Brain microvascular endothelial cell (primary cell): ENCODE measurements around the gene ZC3H13.

ENCODE experiments used
- DNase-seq: peaks from one replicate; pipeline ENCODE4 v3.0.0-alpha.2; 2020
- H3K27ac ChIP-seq: fragments of 250-450 bp; sonication (Bioruptor Pico); 2 replicates; pipeline ENCODE4 v1.5.1; 2020; ENCODE audit warnings: mild to moderate bottlenecking, moderate library complexity
- H3K27me3 ChIP-seq: fragments of 250-450 bp; sonication (Bioruptor Pico); replicated peaks from 2 replicates; pipeline ENCODE4 v1.5.1; 2020; ENCODE audit warnings: mild to moderate bottlenecking
- H3K36me3 ChIP-seq: fragments of 250-450 bp; sonication (Bioruptor Pico); replicated peaks from 2 replicates; pipeline ENCODE4 v1.5.1; 2020; ENCODE audit warnings: mild to moderate bottlenecking
- H3K4me3 ChIP-seq: 2 replicates; pipeline ENCODE4 v1.5.1; 2011; ENCODE audit warnings: low read depth, mild to moderate bottlenecking, control low read depth, low read length, moderate library complexity
- in situ Hi-C: cut with HindIII; loops from 2 replicates; pipeline ENCODE4 v1.10.0; 2017; ENCODE audit warnings: low sequenced_read_pairs, low pct_ligation_motif_present
- TF ChIP-seq, protein P1 (sequence below): IDR thresholded peaks from 2 replicates; pipeline ENCODE4 v1.5.1; 2011; ENCODE audit warnings: low read depth, mild to moderate bottlenecking, moderate library complexity, low read length, control low read depth, inconsistent platforms; ENCODE audit errors: missing control alignments

The ZC3H13 gene

DNA sequence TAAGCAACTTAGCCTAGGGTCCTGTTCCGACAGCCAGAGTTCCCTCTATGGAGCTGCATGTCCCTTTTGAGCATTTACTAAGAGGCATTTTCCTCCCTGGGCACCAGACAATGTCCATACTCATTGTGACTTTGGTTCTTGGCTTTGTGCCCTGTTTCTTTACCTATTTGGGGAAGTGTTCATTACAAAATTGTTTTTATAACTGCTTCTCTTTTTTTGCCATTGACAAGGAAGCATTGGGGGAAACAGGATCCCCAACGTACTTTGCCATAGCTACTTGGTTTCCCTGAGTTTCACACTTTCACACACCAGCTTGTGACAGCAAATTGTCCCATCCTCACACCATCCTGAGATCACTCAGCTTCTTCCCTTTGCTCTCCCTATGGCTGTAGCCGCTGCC, 119.9 kb downstream of the ZC3H13 start:
- in situ Hi-C loops = no loop called here
- no peak overlapping the region for H3K4me3 ChIP-seq
- H3K36me3 ChIP-seq = no peaks in the 10 kb centered on the region
- no peak overlapping the region for H3K27ac ChIP-seq
- no peak for DNase-seq
- TF ChIP-seq, protein P1, sequence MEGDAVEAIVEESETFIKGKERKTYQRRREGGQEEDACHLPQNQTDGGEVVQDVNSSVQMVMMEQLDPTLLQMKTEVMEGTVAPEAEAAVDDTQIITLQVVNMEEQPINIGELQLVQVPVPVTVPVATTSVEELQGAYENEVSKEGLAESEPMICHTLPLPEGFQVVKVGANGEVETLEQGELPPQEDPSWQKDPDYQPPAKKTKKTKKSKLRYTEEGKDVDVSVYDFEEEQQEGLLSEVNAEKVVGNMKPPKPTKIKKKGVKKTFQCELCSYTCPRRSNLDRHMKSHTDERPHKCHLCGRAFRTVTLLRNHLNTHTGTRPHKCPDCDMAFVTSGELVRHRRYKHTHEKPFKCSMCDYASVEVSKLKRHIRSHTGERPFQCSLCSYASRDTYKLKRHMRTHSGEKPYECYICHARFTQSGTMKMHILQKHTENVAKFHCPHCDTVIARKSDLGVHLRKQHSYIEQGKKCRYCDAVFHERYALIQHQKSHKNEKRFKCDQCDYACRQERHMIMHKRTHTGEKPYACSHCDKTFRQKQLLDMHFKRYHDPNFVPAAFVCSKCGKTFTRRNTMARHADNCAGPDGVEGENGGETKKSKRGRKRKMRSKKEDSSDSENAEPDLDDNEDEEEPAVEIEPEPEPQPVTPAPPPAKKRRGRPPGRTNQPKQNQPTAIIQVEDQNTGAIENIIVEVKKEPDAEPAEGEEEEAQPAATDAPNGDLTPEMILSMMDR = no peak
- no peaks in the 10 kb centered on the region for H3K27me3 ChIP-seq

DNA sequence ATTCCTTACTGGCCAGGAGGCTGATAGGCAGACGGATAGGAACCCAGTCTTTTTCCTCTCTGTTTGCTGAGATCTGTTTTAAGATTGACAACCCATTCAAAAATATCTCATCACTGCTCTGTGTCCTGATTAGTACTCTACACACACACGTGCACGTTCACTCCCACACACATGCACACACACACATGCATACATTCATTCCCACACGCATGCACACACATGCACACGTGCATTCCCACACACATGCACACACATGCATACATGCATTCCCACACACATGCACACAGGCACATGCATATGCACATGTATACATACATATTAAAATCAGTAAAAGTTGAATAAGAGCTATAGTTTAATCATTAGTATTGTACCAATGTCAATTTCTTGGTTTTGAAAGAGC, 120.4 kb downstream of the ZC3H13 start:
- Histone ChIP-seq H3K4me3 (no peak overlapping the region), H3K36me3 (no peaks in the 10 kb centered on the region), H3K27me3 (no peaks in the 10 kb centered on the region), H3K27ac (no peak overlapping the region)
- no peak for DNase-seq
- TF ChIP-seq, protein P1 = no peak
- in situ Hi-C loops = no loop called here

DNA sequence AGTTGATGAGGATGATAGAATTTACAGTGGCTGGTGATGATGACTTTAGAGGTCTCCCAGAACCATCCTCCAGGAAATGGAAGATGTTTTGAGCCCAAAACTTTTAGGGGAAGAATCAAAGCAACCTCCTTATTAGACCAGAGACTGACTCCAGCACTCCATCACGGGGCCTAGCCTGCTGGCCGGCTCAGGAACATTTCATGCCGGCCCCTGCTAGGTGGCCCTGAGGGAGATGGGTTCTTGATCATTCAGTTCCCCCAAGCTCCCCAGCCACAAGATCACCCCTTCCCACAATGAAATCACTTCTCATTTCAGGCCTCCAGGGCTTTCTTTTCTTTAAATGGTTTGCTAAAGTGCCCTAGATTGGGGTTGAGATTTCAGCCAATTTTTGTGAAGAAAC, 121.3 kb downstream of the ZC3H13 start:
- Histone ChIP-seq H3K27me3 (no peaks in the 10 kb centered on the region), H3K27ac (no peak overlapping the region), H3K36me3 (no peaks in the 10 kb centered on the region), H3K4me3 (no peak overlapping the region)
- no peak for DNase-seq
- in situ Hi-C loops = no loop called here
- TF ChIP-seq, protein P1 = no peak

DNA sequence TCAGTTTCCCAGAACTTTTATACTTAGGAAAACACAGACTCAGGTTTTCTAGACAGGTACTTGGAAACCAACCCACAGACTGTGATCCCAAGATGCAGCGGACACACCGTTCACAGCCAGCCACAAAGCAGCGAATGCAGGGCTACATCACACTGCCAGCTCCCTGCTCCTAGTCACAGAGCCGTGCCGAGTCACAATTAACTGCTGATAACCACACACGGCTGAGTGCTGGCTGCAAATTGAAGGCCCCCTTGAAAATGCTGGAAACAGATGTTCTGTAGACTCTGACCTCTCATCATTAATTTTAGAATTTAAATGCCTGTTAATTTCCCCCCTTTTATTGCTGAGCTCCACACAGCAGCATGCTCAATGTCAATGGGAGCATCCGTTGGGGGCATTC, 122.4 kb downstream of the ZC3H13 start:
- H3K27me3 ChIP-seq = no peaks in the 10 kb centered on the region
- H3K36me3 ChIP-seq = no peaks in the 10 kb centered on the region
- H3K27ac ChIP-seq = no peak overlapping the region
- TF ChIP-seq, protein P1 = no peak
- DNase-seq = no peak
- in situ Hi-C loops = no loop called here
- H3K4me3 ChIP-seq = no peak overlapping the region

DNA sequence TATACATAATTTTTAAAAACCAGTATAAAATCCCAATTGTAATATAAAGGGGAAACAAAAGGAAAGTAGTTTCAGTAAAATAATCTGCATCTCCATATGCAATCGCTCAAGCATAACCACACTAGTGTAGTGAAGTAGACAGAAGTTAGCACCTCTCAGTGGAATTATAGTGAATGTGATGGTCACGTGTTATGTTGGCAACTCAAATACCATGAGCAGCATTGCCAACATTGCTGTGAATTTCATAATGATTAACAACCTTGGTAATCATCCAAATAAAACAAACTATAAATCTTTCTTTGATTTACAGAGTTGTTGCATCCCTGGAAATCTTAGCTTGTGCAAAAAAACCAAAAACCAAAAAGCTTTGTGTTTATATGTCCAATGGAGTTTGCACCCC, 123.7 kb downstream of the ZC3H13 start:
- no peaks in the 10 kb centered on the region for H3K36me3 ChIP-seq
- TF ChIP-seq, protein P1 = no peak
- in situ Hi-C loops = no loop called here
- no peak for DNase-seq
- H3K27me3 ChIP-seq = no peaks in the 10 kb centered on the region
- no peak overlapping the region for H3K4me3 ChIP-seq
- H3K27ac ChIP-seq = no peak overlapping the region

DNA sequence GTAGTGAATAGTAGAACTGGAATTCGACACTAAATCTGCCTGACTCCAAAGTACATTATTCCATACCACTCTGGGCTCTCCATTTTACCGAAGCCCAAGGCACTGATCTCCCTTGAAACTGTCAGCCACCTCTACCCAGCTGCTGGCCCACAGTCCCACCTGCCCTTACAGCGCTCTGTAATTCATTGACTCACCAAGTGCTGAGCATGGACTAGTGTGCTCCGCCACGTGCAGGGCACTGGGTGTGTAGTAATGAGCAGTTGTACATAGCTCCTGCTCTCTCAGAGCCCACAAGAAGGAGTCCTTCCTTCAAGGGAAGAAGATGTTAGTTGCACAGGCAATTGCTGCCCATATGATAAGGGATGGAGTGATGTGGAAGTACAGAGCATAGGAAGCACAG, 124.4 kb downstream of the ZC3H13 start:
- no peaks in the 10 kb centered on the region for H3K27me3 ChIP-seq
- in situ Hi-C loops = no loop called here
- no peak for DNase-seq
- no peak overlapping the region for H3K4me3 ChIP-seq
- no peaks in the 10 kb centered on the region for H3K36me3 ChIP-seq
- TF ChIP-seq, protein P1 = no peak
- no peak overlapping the region for H3K27ac ChIP-seq
